A549 (cell line): ENCODE measurements around the gene SOS2.

Experiments used
- CEBPB ChIP-seq, 2 experiments: fragments of >200 bp in 1 of 2; sonication (Bioruptor Twin) in 1 of 2; formaldehyde crosslinking in 1 of 2; IDR thresholded peaks; 2 replicates each; pipeline ENCODE4 v1.6.1; 2012 to 2016
- FOSB ChIP-seq: fragments of 250-450 bp; sonication (Bioruptor Pico); IDR thresholded peaks from 2 replicates; pipeline ENCODE4 v1.5.0; 2020; ENCODE audit warnings: mild to moderate bottlenecking, moderate library complexity
- RAD21 ChIP-seq, 2 experiments: fragments of >200 bp in 1 of 2; sonication (Bioruptor Twin) in 1 of 2; formaldehyde crosslinking in 1 of 2; IDR thresholded peaks in 1 of 2; conservative IDR thresholded peaks in 1 of 2; 2 replicates in 1 of 2; 3 replicates in 1 of 2; pipeline ENCODE4 v1.6.1; 2012 to 2018; ENCODE audit warnings: inconsistent platforms in 1 of 2
- RFX5 ChIP-seq: fragments of 450-650 bp; IDR thresholded peaks from 2 replicates; pipeline ENCODE4 v1.7.1; 2014; ENCODE audit warnings: antibody characterized with exemption, mild to moderate bottlenecking, moderate library complexity
- SREBF2 ChIP-seq: fragments of 450-650 bp; IDR thresholded peaks from 2 replicates; pipeline ENCODE4 v1.6.1; 2014; ENCODE audit warnings: mild to moderate bottlenecking, moderate library complexity
- TF ChIP-seq, protein P1 (sequence below): fragments of >200 bp; sonication (Bioruptor Twin); formaldehyde crosslinking; IDR thresholded peaks from 3 replicates; pipeline ENCODE4 v1.5.1; 2016

DNA sequence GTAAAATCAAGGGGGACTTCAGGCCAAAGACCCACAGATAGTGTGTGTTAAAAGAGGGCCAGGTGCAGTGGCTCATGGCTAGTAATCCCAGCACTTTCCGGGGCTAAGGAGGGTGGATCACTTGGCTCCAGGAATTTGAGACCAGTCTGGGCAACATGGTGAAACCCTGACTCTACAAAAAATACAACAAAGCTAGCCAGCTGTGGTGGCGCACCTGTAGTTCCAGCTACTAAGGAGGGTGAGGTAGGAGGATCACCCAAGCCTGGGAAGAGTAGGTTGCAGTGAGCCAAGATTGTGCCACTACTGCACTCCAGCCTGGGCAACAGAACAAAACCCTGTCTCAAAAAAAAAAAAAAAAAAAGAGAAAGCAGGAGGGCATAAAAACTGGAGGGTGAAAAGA, 123.5 kb downstream of the SOS2 start:
- TF ChIP-seq, protein P1, sequence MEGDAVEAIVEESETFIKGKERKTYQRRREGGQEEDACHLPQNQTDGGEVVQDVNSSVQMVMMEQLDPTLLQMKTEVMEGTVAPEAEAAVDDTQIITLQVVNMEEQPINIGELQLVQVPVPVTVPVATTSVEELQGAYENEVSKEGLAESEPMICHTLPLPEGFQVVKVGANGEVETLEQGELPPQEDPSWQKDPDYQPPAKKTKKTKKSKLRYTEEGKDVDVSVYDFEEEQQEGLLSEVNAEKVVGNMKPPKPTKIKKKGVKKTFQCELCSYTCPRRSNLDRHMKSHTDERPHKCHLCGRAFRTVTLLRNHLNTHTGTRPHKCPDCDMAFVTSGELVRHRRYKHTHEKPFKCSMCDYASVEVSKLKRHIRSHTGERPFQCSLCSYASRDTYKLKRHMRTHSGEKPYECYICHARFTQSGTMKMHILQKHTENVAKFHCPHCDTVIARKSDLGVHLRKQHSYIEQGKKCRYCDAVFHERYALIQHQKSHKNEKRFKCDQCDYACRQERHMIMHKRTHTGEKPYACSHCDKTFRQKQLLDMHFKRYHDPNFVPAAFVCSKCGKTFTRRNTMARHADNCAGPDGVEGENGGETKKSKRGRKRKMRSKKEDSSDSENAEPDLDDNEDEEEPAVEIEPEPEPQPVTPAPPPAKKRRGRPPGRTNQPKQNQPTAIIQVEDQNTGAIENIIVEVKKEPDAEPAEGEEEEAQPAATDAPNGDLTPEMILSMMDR: no peak
- no peak for TF ChIP-seq RAD21 (conservative IDR thresholded peaks at IDR 0.05 in 1 of 2, IDR thresholded peaks at IDR 0.05 in 1 of 2)
- TF ChIP-seq SREBF2: no peak
- no peak for TF ChIP-seq CEBPB (IDR thresholded peaks at IDR 0.05)
- no peak for TF ChIP-seq FOSB
- TF ChIP-seq RFX5: no peak
